H1 (cell line): ENCODE measurements around the gene IL36B.

Experiments used
- EZH2 ChIP-seq: fragments of 200-600 bp; sonication (generic); IDR thresholded peaks from 2 replicates; pipeline ENCODE4 v1.7.1; 2012; ENCODE audit warnings: low read depth, mild to moderate bottlenecking, moderate library complexity, low read length, inconsistent platforms; ENCODE audit not compliant: severe bottlenecking
- POLR2AphosphoS5 ChIP-seq: IDR thresholded peaks from 2 replicates; pipeline ENCODE4 v1.6.1; 2011; ENCODE audit warnings: low read depth, low read length
- RAD21 ChIP-seq, 2 experiments: IDR thresholded peaks in 1 of 2; conservative IDR thresholded peaks in 1 of 2; 2 replicates each; pipeline ENCODE4 v1.6.1; 2011; ENCODE audit warnings: low read depth in 2 of 2, low read length in 2 of 2, improper control_type of control experiment in 1 of 2, inconsistent platforms in 1 of 2, mild to moderate bottlenecking in 1 of 2, moderate library complexity in 1 of 2
- TAF1 ChIP-seq: IDR thresholded peaks from 2 replicates; pipeline ENCODE4 v1.6.1; 2011; ENCODE audit warnings: mild to moderate bottlenecking, low read depth, low read length

GRCh38 chr2:113054066-113054465 is 1.4 kb upstream of the IL36B start:
- no peak for TF ChIP-seq RAD21 (IDR thresholded peaks at IDR 0.05 in 1 of 2, conservative IDR thresholded peaks at IDR 0.05 in 1 of 2; ENCODE audit: low read depth in 2 of 2, low read length in 2 of 2)
- TF ChIP-seq EZH2 = no peak
- TF ChIP-seq TAF1 = no peak
- TF ChIP-seq POLR2AphosphoS5 = no peak
